HG03469 (cell line): ENCODE measurements around the gene MESD.

ENCODE experiments used
- ATAC-seq: cut with Tn5 transposase; IDR thresholded peaks from one replicate; pipeline ENCODE4 v1.9.1; 2021; ENCODE audit warnings: mild to moderate bottlenecking, moderate library complexity, moderate number of reproducible peaks; ENCODE audit not compliant: unreplicated experiment

Gene MESD

GRCh38 chr15:81015621-81016488, 26.2 kb upstream of the MESD start:
- ATAC-seq = no peak

GRCh38 chr15:81014446-81015093, 25.0 kb upstream of the MESD start:
- ATAC-seq = no peak

- no peak for ATAC-seq
These were observed 23.8 kb upstream of the MESD start for GRCh38 chr15:81013396-81013929.

- ATAC-seq = no peak
These were observed 23.0 kb upstream of the MESD start for GRCh38 chr15:81012588-81012987.

GRCh38 chr15:81011593-81011992, 22.0 kb upstream of the MESD start:
- ATAC-seq = no peak

- ATAC-seq = no peak
These were observed 20.5 kb upstream of the MESD start for GRCh38 chr15:81010086-81010485.

- ATAC-seq = no peak
These were observed 18.7 kb upstream of the MESD start for GRCh38 chr15:81008312-81008711.

- ATAC-seq = no peak
These were observed 17.9 kb upstream of the MESD start for GRCh38 chr15:81007428-81008064.

- no peak for ATAC-seq
These were observed 16.5 kb upstream of the MESD start for GRCh38 chr15:81006124-81006523.

- no peak for ATAC-seq
These were observed 13.4 kb upstream of the MESD start for GRCh38 chr15:81003097-81003350.

- no peak for ATAC-seq
These were observed 12.9 kb upstream of the MESD start for GRCh38 chr15:81002331-81003096.

- no peak for ATAC-seq
These were observed 12.4 kb upstream of the MESD start for GRCh38 chr15:81002009-81002330.

GRCh38 chr15:81001152-81002008, 11.8 kb upstream of the MESD start:
- peak; percentile 13 for ATAC-seq

- peak; percentile 36 for ATAC-seq
These were observed 11.1 kb upstream of the MESD start, which contains the start of gene TLNRD1 for GRCh38 chr15:81000624-81001151. TSS of gene TLNRD1 (plus strand) at chr15:81000923. CDS start at chr15:81002272, 1,349 bp downstream.

GRCh38 chr15:81000144-81000623, 10.6 kb upstream of the MESD start:
- no peak for ATAC-seq

- ATAC-seq = peak; percentile 26
These were observed 10.0 kb upstream of the MESD start for GRCh38 chr15:80999623-81000036.

- no peak for ATAC-seq
These were observed 8.6 kb upstream of the MESD start for GRCh38 chr15:80998251-80998650.

GRCh38 chr15:80997692-80998091, 8.1 kb upstream of the MESD start:
- ATAC-seq = no peak

- no peak for ATAC-seq
These were observed 6.6 kb upstream of the MESD start for GRCh38 chr15:80996247-80996646.

- ATAC-seq = no peak
These were observed 2.8 kb upstream of the MESD start for GRCh38 chr15:80992441-80992840.
